ENCODE data around the gene PDLIM1.

DNA sequence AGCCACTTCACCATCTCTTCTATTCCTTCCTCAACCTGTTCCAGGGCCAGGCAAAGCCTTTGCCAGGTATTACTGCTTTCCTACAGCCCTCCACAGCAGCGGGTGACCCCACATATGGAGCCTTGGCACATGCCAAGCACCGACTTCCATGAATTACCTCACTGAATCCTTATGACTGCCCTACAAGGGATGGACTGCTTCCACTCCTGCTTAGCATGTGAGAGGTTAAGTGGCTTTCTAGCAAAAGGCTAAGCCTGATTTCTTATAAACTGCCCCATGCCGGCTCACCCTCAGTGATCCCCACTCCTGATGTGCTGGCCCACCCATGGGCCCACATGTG lies 44.0 kb upstream of the PDLIM1 start:
- TF ChIP-seq, protein P1, sequence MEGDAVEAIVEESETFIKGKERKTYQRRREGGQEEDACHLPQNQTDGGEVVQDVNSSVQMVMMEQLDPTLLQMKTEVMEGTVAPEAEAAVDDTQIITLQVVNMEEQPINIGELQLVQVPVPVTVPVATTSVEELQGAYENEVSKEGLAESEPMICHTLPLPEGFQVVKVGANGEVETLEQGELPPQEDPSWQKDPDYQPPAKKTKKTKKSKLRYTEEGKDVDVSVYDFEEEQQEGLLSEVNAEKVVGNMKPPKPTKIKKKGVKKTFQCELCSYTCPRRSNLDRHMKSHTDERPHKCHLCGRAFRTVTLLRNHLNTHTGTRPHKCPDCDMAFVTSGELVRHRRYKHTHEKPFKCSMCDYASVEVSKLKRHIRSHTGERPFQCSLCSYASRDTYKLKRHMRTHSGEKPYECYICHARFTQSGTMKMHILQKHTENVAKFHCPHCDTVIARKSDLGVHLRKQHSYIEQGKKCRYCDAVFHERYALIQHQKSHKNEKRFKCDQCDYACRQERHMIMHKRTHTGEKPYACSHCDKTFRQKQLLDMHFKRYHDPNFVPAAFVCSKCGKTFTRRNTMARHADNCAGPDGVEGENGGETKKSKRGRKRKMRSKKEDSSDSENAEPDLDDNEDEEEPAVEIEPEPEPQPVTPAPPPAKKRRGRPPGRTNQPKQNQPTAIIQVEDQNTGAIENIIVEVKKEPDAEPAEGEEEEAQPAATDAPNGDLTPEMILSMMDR (IDR thresholded peaks at IDR 0.05; ENCODE audit: insufficient read depth, low read length, poor library complexity, severe bottlenecking), result no peak
- no peak for TF ChIP-seq EZH2phosphoT487 (conservative IDR thresholded peaks at IDR 0.05; ENCODE audit: low read length)
